WERI-Rb-1 (cell line): ENCODE data around the gene SPTY2D1.
"Not testable (repeated sequence)": the region's sequence is repeated elsewhere in the genome, so short reads cannot be mapped to it uniquely, and the experiment has no call there.

Source experiments
- DNase-seq: peaks from one replicate; pipeline ENCODE4 v3.0.0-alpha.2; 2020
- H3K27ac ChIP-seq: fragments of 250-450 bp; sonication (Bioruptor Pico); 2 replicates; pipeline ENCODE4 v1.5.1; 2020; ENCODE audit warnings: mild to moderate bottlenecking, moderate library complexity
- H3K27me3 ChIP-seq: fragments of 250-450 bp; sonication (Bioruptor Pico); 2 replicates; pipeline ENCODE4 v1.5.1; 2021; ENCODE audit warnings: mild to moderate bottlenecking, low read depth, moderate library complexity; ENCODE audit not compliant: insufficient read depth, severe bottlenecking
- H3K36me3 ChIP-seq: fragments of 250-450 bp; sonication (Bioruptor Pico); 2 replicates; pipeline ENCODE4 v1.5.1; 2020; ENCODE audit warnings: mild to moderate bottlenecking, moderate library complexity
- H3K4me3 ChIP-seq: 2 replicates; pipeline ENCODE4 v1.5.1; 2011; ENCODE audit warnings: low read depth, mild to moderate bottlenecking, control low read depth, low read length
- H3K9me3 ChIP-seq: fragments of 250-450 bp; sonication (Bioruptor Pico); 2 replicates; pipeline ENCODE4 v1.5.1; 2021; ENCODE audit warnings: mild to moderate bottlenecking, moderate library complexity; ENCODE audit not compliant: severe bottlenecking
- TF ChIP-seq, protein P1 (sequence below): IDR thresholded peaks from 2 replicates; pipeline ENCODE4 v1.5.1; 2011; ENCODE audit warnings: low read depth, mild to moderate bottlenecking, control low read depth, inconsistent platforms, low read length

SPTY2D1 gene, protein sequence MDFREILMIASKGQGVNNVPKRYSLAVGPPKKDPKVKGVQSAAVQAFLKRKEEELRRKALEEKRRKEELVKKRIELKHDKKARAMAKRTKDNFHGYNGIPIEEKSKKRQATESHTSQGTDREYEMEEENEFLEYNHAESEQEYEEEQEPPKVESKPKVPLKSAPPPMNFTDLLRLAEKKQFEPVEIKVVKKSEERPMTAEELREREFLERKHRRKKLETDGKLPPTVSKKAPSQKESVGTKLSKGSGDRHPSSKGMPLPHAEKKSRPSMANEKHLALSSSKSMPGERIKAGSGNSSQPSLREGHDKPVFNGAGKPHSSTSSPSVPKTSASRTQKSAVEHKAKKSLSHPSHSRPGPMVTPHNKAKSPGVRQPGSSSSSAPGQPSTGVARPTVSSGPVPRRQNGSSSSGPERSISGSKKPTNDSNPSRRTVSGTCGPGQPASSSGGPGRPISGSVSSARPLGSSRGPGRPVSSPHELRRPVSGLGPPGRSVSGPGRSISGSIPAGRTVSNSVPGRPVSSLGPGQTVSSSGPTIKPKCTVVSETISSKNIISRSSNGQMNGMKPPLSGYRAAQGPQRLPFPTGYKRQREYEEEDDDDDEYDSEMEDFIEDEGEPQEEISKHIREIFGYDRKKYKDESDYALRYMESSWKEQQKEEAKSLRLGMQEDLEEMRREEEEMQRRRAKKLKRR

DNA sequence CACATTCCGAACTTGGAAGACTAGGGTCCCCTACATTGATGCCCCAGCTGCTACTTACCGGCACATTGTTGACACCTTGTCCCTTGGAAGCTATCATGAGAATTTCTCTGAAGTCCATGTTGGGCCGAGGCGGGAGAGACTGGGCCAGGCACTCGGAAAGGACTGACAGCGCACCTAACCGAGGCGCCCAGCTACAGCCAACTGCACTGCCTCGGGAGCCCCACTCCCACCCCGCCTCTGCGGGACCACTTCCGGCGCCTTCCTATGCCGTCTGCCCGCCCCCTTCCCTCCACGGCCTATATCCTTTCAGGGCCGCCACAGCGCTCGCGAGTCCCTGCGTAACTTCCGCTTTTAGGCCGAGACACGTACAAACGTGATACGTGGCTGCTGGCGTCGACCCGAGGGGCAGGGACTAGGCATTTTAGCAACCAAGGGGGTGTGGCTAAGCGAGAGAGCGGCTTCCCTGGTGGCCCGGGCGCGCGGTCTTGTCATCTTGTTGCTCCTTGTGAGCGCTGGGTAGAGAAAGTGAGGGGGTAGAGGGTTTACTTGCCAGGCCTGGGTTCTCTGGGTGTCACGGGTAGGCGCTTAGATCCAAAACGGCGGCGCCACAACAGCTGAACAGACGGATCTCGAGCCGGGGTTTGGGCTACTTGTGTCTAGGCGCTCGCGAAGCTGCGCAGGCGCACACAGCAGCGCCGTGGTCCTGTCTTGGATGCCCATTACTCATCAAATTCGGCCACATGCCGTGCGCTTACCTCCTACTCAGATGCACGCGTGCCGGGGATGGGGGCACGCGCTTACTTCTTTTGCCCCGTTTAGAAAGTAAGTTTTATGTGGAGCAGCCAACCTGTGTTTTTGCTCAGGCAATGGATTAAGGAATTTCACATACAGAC lies at the start of gene SPTY2D1:
TSS of gene SPTY2D1 (minus strand) at position 203 of the 893 bp plus-strand sequence. CDS start at position 118, 85 bp downstream.
- peak; percentile 98 for DNase-seq
- TF ChIP-seq, protein P1, sequence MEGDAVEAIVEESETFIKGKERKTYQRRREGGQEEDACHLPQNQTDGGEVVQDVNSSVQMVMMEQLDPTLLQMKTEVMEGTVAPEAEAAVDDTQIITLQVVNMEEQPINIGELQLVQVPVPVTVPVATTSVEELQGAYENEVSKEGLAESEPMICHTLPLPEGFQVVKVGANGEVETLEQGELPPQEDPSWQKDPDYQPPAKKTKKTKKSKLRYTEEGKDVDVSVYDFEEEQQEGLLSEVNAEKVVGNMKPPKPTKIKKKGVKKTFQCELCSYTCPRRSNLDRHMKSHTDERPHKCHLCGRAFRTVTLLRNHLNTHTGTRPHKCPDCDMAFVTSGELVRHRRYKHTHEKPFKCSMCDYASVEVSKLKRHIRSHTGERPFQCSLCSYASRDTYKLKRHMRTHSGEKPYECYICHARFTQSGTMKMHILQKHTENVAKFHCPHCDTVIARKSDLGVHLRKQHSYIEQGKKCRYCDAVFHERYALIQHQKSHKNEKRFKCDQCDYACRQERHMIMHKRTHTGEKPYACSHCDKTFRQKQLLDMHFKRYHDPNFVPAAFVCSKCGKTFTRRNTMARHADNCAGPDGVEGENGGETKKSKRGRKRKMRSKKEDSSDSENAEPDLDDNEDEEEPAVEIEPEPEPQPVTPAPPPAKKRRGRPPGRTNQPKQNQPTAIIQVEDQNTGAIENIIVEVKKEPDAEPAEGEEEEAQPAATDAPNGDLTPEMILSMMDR, result no peak
- Histone ChIP-seq H3K36me3 (no peaks in the 10 kb centered on the region; the same call in 1 of the 2 replicates), H3K9me3 (peaks cover 4% of the 10 kb centered on the region), H3K4me3 (peak within 1 kb of the TSS; percentile 93), H3K27me3 (no peaks in the 10 kb centered on the region), H3K27ac (peak within 1 kb of the TSS; percentile 92)

DNA sequence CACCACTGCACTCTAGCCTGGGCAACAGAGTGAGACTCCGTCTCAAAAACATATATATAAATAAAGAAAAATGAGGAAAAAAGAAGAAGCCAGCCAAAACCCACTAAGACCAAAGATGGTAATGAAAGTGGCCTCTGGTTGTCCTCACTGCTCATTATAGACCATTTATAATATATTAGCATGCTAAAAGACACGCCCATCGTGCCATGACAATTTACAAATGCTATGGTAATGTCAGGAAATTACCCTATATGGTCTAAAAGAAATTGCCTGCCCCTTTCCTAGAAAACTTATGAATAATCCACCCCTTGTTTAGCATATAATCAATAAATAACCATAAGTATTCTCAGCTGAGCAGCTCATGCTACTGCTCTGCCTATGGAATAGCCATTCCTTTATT lies 48.3 kb upstream of the SPTY2D1 start:
- TF ChIP-seq, protein P1, result no peak
- H3K4me3 ChIP-seq, result no peak overlapping the region
- no peak overlapping the region for H3K27ac ChIP-seq
- H3K27me3 ChIP-seq, result no peaks in the 10 kb centered on the region
- H3K36me3 ChIP-seq, result no peaks in the 10 kb centered on the region
- DNase-seq, result no peak
- H3K9me3 ChIP-seq, result no peaks in the 10 kb centered on the region

DNA sequence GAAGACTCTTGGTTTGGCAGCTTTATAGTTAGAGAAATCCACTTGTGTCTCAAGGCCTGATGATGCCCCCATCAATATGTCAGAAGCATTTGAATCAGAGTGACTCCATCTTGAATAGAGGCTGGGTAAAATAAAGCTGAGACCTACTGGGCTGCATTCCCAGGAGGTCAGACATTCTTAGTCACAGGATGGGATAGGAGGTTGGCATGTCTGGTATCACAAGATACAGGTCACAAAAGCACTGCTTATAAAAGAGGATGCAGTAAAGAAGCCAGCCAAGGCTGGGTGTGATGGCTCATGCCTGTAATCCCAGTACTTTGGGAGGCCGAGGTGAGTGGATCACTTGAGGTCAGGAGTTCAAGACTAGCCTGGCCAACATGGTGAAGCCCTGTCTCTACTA lies 47.8 kb upstream of the SPTY2D1 start:
- not testable (repeated sequence) for DNase-seq, H3K27me3 ChIP-seq, H3K4me3 ChIP-seq, H3K27ac ChIP-seq, H3K9me3 ChIP-seq, H3K36me3 ChIP-seq

DNA sequence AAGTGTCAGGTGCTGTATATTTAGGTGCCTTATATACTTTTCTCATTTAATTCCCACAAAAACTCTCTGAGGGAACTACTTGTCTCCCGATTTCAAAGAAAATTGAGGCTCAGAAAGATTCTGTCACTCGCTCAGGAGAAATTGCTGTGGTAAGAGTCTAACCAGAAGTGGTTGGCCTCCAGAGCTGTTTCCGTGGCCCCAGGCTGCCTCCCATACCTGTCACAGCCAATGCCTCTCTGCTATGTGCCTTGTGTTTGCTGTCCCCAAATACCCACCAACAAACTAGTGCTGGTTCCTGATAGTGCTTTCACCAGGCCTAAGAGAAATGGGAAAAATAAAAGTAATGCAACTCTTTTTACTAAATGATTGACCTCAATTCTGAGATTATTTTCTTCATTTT lies 43.4 kb upstream of the SPTY2D1 start:
- H3K9me3 ChIP-seq, result no peaks in the 10 kb centered on the region
- no peaks in the 10 kb centered on the region for H3K36me3 ChIP-seq
- TF ChIP-seq, protein P1, result no peak
- no peak overlapping the region for H3K4me3 ChIP-seq
- DNase-seq, result no peak
- H3K27me3 ChIP-seq, result no peaks in the 10 kb centered on the region
- no peak overlapping the region for H3K27ac ChIP-seq

DNA sequence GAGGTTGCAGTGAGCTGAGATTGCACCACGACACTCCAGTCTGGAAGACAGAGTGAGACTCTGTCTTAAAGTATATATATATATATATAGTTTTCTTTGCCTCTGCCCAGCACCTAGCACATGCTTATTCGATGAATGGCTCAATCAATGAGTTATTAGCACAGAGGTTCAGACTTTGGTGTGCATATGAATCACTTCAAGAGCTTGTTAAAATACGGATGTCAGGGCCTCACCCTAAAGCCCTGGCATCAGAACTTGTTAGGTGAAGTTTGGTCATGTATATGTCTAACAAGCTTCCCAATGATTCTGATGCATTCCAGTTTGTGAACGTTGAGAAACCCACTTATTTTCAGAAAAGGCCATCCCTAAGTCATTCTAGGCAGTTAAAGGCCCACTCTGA lies 42.7 kb upstream of the SPTY2D1 start:
- TF ChIP-seq, protein P1, result no peak
- no peak for DNase-seq
- Histone ChIP-seq H3K27me3 (no peaks in the 10 kb centered on the region), H3K36me3 (no peaks in the 10 kb centered on the region), H3K27ac (no peak overlapping the region), H3K9me3 (no peaks in the 10 kb centered on the region), H3K4me3 (no peak overlapping the region)

DNA sequence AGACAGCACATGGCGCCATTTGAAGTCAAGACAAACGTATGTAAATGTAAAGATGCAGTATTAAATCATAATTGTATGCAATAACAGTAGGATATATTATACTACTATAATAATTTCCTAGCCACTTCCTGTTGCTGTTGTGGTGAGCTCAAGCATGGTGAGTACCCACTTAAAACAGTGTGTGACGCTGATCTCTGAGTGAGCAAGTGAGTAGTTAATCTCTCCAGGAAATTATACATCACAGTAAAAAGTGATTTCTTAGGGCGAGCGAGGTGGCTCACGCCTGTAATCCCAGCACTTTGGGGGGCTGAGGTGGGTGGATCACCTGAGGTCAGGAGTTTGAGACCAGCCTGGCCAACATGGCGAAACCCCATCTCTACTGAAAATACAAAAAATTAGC lies 38.1 kb upstream of the SPTY2D1 start:
- not testable (repeated sequence) for H3K36me3 ChIP-seq, DNase-seq, H3K4me3 ChIP-seq, H3K27ac ChIP-seq, H3K27me3 ChIP-seq, H3K9me3 ChIP-seq
